ENCODE results near the gene RELN.

RELN gene

GRCh38 chr7:103685646-103686045 is 303.8 kb downstream of the RELN start:
- DNase-seq (ENCODE audit: low spot score), result peak; percentile 5

DNA sequence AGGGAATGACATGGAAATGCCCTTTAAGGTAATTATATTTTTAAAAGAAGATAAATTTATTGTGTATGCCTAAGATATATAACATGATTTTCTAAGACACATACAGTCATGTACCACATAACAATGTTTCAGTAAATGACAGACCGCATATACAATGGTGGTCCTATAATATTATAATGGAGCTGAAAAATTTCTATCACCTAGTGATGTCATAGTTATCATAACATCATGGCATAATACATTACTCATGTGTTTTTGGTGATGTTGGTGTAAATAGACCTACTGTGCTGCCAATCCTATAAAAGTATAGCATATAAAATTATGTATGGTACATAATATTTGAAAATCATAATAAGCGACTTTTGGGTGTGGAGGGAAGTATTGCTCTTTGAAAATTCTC is 306.1 kb downstream of the RELN start:
- DNase-seq (ENCODE audit: low spot score), result no peak

DNA sequence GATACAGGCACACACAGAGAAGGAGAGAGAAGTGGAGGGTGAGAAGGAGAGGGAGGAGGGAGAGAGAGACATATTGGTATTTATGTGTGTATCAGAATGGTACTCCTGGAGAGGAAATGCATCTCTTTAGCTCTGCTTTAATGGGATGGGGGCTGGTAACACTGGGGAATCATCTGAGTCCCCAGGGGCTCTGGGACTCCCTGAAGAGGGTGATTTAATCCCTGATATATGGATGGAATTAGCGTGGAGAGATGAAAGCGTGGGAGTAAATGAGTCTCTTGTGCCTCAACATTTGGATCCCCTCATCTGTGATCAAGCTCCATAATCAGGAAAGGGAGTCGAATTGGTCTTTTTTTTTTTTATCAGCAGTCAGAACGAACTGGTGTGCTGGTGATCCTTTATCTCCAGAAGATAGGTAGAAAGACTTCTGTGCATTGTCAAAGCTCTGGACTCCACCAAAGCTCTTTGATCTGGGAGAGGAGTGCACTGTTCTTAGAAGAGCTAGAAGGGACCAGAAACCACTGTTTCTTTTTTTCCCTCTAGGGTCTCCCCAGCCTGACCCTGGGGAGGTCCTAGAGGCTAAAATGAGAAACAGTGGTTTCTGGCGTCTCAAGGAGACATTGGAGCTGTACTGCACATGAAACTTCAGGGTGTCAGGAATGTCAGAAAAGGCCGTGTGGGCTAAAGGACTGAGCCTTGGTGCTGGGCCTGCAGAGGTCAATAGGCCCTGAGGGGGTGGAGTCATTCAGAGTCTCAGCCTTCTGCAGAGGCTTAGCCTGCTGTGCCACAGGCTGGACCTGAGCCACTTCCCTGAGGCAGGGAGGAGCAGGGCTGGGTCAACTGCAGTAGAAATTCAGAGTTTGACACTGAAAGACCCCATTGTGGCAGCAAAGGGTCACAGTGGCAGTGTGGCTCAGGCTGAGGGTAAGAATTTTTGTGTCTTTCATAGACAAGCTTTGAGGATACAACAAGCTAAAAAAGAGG is 309.0 kb downstream of the RELN start:
- no peak for DNase-seq (ENCODE audit: low spot score)

DNA sequence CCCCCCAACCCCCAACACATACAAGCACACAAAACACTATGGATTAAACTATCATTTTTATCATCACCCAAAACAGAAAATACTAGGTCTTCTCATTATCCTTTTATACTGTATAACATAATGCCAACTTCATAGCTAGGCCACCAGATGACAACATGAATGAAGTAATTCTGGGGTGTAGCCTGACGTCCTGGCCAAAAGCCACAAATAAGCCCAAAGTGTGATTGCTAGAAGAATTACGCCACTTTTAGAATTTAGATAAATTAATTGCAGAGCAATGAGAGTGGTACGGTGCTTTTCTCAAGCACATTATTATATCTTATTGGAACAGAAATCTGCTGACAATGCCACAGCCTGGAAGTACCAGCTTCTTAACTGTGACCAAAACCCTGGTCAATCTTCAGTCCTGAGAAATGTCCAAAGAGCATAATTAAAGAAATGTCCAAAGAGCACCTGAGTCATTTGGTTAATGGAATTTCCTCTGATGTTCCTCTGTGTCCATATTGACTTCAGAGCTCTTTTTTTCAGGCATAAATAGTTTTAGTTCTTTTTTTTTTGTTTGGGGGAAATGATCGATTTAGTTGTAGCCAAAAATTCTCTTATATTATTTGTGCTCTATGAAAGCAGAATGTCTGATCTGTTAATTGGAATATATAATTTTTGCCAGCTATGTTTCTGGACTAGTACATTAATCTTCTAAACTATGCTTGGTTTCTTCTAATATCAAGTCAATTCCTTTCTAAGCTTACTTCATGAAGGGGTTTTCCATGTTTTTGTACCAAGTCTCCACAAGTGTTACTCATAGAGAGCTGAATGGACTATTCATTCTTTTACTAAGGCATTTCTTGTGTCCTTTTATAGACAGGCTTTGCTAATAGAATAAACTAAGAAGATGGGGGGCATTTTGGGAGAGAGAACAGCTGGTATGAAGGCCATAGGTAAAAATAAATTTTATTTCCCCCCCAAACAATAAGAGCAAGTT is 310.0 kb downstream of the RELN start:
- peak; percentile 4 for DNase-seq (ENCODE audit: low spot score)

DNA sequence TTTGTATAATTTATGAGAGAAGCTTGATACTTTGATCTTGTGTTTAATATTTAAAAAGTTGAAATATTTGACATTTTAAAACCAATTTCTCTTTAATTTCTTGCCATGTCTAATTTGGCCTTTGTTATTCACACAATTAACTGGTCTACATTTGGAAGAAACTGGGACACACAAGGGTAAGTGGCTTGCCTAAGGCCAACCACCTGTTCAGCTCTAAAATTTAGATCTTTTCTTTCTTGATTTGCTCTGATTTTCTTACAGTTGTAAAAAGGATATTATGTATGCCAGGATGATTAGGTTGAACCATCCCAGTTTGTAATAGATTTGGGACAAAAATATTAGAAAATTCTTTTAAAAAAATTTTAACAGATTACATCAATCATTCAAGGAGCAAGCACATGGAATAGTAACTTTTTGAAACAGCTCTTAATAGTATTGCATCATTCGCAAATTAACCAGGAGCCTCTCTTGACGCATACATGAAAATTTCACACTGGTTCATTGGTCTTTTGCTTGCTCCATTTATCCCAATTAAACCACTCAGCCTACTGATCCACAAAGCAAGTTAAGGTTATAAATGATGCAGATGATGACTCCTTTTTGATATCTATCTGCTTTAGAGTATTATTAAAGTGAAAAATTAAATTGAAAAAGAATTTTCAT is 321.0 kb downstream of the RELN start:
- no peak for DNase-seq (ENCODE audit: low spot score)

DNA sequence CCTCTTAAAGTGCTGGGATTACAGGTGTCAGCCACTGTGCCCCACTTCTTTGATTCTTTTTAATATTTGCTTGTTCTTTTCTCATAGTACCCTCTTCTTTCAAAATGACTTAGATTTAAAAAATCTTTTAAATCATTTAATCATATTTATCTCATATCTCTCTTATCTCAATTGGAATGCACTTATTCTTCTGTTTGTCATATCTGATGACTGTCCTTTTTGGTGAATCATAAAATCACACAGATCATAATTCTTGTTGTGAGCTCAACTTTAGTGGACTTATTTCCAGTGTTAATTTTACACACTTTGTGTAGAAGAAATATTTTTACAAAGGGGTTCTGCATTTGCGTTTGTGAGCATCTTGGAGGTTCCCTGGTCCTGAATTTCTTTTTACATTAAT is 323.1 kb downstream of the RELN start:
- DNase-seq (ENCODE audit: low spot score), result no peak

GRCh38 chr7:103664577-103664976 is 324.9 kb downstream of the RELN start:
- no peak for DNase-seq (ENCODE audit: low spot score)

- no peak for DNase-seq (ENCODE audit: low spot score)
These were observed 328.7 kb downstream of the RELN start for GRCh38 chr7:103660455-103661371.

- no peak for DNase-seq (ENCODE audit: low spot score)
These were observed 331.1 kb downstream of the RELN start for GRCh38 chr7:103658055-103659005.

DNA sequence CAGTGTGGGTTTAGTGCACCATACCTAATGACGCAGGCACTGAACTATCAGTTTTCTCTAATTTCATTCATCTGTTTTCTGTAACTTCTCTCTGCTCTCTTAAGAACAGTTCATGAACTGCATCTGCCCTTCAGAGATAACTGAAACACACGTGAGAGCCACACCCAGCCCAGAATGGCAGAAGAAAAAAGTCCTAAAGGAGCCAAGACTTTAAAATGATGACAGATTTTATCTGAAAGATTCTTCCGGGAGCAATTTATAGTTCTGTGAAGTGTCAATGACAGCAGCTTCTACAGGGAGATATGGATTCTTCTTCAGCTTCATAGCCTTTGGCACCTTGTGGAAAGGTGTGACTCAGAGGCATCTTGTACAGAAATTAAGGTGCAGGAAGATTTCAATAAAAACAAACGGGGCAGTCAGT is 332.0 kb downstream of the RELN start:
- no peak for DNase-seq (ENCODE audit: low spot score)

- no peak for DNase-seq (ENCODE audit: low spot score)
These were observed 333.2 kb downstream of the RELN start for GRCh38 chr7:103656221-103656620.

GRCh38 chr7:103651593-103652377 is 337.7 kb downstream of the RELN start:
- DNase-seq (ENCODE audit: low spot score), result no peak

- no peak for DNase-seq (ENCODE audit: low spot score)
These were observed 340.4 kb downstream of the RELN start for GRCh38 chr7:103649052-103649451.

DNA sequence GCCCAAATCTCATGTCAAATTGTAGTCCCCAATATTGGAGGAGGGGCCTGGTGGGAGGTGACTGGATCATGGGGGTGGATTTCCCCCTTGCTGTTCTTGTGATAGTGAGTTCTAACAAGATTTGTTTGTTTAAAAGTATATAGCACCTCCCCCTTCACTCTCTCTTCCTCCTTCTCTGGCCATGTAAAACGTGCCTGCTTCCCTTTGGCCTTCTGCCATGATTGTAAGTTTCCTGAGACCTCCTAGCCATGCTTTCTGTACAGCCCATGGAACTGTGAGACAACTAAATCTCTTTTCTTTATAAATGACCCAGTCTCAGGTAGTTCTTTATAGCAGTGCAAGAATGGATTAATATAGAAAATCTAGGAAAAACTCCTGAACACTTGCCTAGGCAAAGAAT is 341.3 kb downstream of the RELN start:
- no peak for DNase-seq (ENCODE audit: low spot score)

DNA sequence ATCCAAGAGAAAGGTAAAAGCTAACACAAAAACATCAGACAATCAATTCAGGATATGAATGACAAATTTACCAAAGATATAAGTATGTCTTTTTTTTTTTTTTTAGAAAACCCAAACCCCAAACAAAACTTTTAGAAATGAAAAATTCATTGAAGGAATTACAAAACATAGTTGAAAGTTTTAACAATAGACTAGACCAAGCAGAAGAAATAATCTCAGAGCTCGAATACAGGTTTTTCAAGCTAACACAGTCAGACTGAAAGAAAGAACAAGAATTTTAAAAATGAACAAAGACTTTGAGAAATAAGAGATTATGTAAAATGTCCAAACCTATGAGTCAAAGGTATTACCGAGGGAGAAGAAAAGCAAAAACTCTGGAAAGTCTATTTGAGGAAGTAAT is 345.1 kb downstream of the RELN start:
- DNase-seq (ENCODE audit: low spot score), result no peak

GRCh38 chr7:103640031-103640779 is 349.3 kb downstream of the RELN start:
- no peak for DNase-seq (ENCODE audit: low spot score)

DNA sequence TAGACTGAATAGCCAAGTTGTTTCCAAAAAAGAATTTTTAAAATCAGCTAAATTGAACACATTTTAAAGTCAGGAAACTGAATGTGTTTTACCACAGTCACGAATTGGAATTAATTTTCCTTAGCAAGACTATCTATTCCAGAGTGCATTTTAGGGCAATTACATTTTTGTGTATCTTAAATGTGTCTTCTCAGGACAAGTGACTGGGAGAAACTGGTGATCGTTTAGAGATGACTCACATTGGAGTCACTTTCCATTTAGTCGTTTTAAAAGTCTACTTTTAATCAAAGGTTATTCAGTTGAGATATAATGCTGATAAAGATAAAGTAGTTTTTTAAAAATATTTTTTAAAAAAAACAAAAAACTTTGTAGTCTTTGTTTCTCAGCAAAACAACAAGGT is 351.7 kb downstream of the RELN start:
- no peak for DNase-seq (ENCODE audit: low spot score)

- DNase-seq (ENCODE audit: low spot score), result no peak
These were observed 352.4 kb downstream of the RELN start for GRCh38 chr7:103637094-103637493.

Data from pons (tissue), 1 donor.